Activated CD4-positive, alpha-beta T cell treated with anti-CD3 and anti-CD28 coated beads, Interleukin-2, amount 10 ng/mL, durations not matched to agents 7 days and 5 days (primary cell): ENCODE data around the gene SRSF1. TPM values are rescaled to one million over a fixed set of nuclear protein-coding genes. Genes with fewer than 3 reads are reported as not detected.

Experiments
- CTCF ChIA-PET: fragments of 350-600 bp; sonication (Branson Sonifier 250); formaldehyde crosslinking; loops from one replicate; lab custom pipeline; 2021; ENCODE audit warnings: antibody characterized with exemption; lab: Charles Lee
- POLR2A ChIA-PET: fragments of 350-600 bp; sonication (Branson Sonifier 250); formaldehyde crosslinking; loops from one replicate; lab custom pipeline; 2021; ENCODE audit warnings: antibody characterized with exemption; lab: Charles Lee
- DNase-seq: peaks from one replicate; pipeline ENCODE4 v3.0.0-alpha.2; 2020
- H3K27ac Mint-ChIP-seq: one replicate; pipeline ENCODE4 v1.8.0; 2021; ENCODE audit warnings: mild to moderate bottlenecking, moderate library complexity, mixed read lengths
- H3K27me3 Mint-ChIP-seq: one replicate; pipeline ENCODE4 v1.8.0; 2021; ENCODE audit warnings: mixed read lengths
- H3K36me3 Mint-ChIP-seq: one replicate; pipeline ENCODE4 v1.8.0; 2021; ENCODE audit warnings: low read depth, mixed read lengths
- H3K4me1 Mint-ChIP-seq: one replicate; pipeline ENCODE4 v1.8.0; 2021; ENCODE audit warnings: mixed read lengths
- H3K4me3 Mint-ChIP-seq: one replicate; pipeline ENCODE4 v1.8.0; 2021; ENCODE audit warnings: mild to moderate bottlenecking, moderate library complexity, mixed read lengths
- H3K9me3 Mint-ChIP-seq: one replicate; pipeline ENCODE4 v1.8.0; 2021; ENCODE audit warnings: mixed read lengths
- total RNA-seq, 2 experiments: library from RNA; stranded (reverse); gene quantifications; one replicate each; pipeline ENCODE4 v1.2.3, GENCODE V29; 2021

The SRSF1 gene
- total RNA-seq, 2 experiments from 2014 or later: 363 to 365 TPM

- peaks cover 37% of the 10 kb centered on the region for H3K36me3 Mint-ChIP-seq
- H3K4me3 Mint-ChIP-seq: peak overlapping the region; percentile 3
- no peaks in the 10 kb centered on the region for H3K9me3 Mint-ChIP-seq
- ChIA-PET POLR2A (interaction anchor here (1.8 kb wide), 1 partner anchor 12 kb away, joined by 8 read pairs; the partner anchor contains the start of gene SRSF1), CTCF (interaction anchor here (0.5 to 3.8 kb wide), 6 partner anchors 12 to 1165 kb away, joined by 3 to 15 read pairs (median 4); partner anchors contain the start of genes EPX, MRPS23 and SRSF1)
- DNase-seq: peak; percentile 62
- no peaks in the 10 kb centered on the region for H3K27me3 Mint-ChIP-seq
- H3K27ac Mint-ChIP-seq: no peak overlapping the region
- peaks cover 65% of the 10 kb centered on the region for H3K4me1 Mint-ChIP-seq
These were observed 11.7 kb downstream of the SRSF1 start for GRCh38 chr17:57995076-57995956.

DNA sequence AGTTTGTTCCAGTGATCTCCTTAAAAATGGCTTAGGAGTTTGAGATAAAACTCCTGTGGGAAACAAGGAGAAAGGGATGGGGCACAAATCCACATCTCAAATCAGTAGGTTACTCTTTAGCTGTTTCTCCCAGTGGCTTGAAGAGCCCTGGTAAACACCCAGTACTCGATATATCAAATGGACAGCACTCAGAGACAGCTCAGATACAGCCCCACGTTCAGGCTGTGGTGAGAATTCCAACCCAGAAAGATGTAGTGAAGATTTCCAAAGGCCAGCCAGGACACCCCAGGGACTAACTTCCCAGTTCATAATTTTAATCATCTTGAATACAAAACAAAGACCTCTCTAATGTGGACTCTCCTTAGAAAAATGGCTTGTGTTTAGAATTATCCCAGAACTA, 12.6 kb downstream of the SRSF1 start:
- peaks cover 64% of the 10 kb centered on the region for H3K4me1 Mint-ChIP-seq
- CTCF ChIA-PET: interaction anchor here (1.3 to 3.8 kb wide), 3 partner anchors 12 to 198 kb away, joined by 3 to 15 read pairs (median 3); partner anchors contain the start of genes EPX and SRSF1
- H3K9me3 Mint-ChIP-seq: no peaks in the 10 kb centered on the region
- POLR2A ChIA-PET: no interaction called here
- H3K36me3 Mint-ChIP-seq: peaks cover 32% of the 10 kb centered on the region
- H3K4me3 Mint-ChIP-seq: no peak overlapping the region
- no peaks in the 10 kb centered on the region for H3K27me3 Mint-ChIP-seq
- no peak overlapping the region for H3K27ac Mint-ChIP-seq
- no peak for DNase-seq

- peaks cover 26% of the 10 kb centered on the region for H3K36me3 Mint-ChIP-seq
- peaks cover 66% of the 10 kb centered on the region for H3K4me1 Mint-ChIP-seq
- no peaks in the 10 kb centered on the region for H3K9me3 Mint-ChIP-seq
- CTCF ChIA-PET: interaction anchor here (1.1 to 3.8 kb wide), 4 partner anchors 13 to 198 kb away, joined by 3 to 15 read pairs (median 3); partner anchors contain the start of genes EPX and SRSF1
- H3K27ac Mint-ChIP-seq: peak overlapping the region; percentile 26
- no peak overlapping the region for H3K4me3 Mint-ChIP-seq
- no peak for DNase-seq
- no peaks in the 10 kb centered on the region for H3K27me3 Mint-ChIP-seq
- POLR2A ChIA-PET: interaction anchor here (0.7 to 1.6 kb wide), 2 partner anchors 13 to 42 kb away, joined by 3 to 4 read pairs; partner anchors contain the start of gene SRSF1
These were observed 13.3 kb downstream of the SRSF1 start for GRCh38 chr17:57993471-57994365.

GRCh38 chr17:57991537-57991936, 15.5 kb downstream of the SRSF1 start:
- Mint-ChIP-seq H3K4me1 (peaks cover 64% of the 10 kb centered on the region), H3K36me3 (peaks cover 15% of the 10 kb centered on the region), H3K4me3 (no peak overlapping the region), H3K27ac (no peak overlapping the region), H3K27me3 (no peaks in the 10 kb centered on the region), H3K9me3 (no peaks in the 10 kb centered on the region)
- ChIA-PET POLR2A (no interaction called here), CTCF (interaction anchor here (1.0 to 3.6 kb wide), 2 partner anchors 8 to 11 kb away, joined by 3 to 25 read pairs; no protein-coding TSS in a partner anchor)
- no peak for DNase-seq

DNA sequence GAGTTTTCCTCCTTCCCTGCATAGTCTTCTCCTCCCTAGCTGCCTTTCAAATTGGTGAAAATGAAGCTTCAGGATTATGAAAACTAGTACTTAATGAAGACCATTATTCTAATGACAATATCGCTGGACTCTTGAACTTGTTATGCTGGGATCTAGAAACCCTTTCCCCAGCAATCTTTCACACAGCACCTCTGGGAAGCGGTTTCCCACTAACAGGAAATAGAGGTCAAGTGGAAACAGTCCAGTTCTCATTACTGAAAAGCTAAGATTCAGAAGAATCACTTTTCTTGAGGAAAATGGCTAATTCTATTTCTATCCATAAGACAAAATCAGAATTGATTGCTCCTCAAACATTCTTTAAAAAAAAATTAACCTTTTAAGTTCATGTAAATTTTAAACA, 17.0 kb downstream of the SRSF1 start:
- Mint-ChIP-seq H3K9me3 (no peaks in the 10 kb centered on the region), H3K36me3 (peaks cover 22% of the 10 kb centered on the region), H3K4me3 (peak overlapping the region; percentile 89), H3K27ac (no peak overlapping the region), H3K4me1 (peaks cover 66% of the 10 kb centered on the region), H3K27me3 (no peaks in the 10 kb centered on the region)
- CTCF ChIA-PET: interaction anchor here (0.6 to 3.6 kb wide), 5 partner anchors 10 to 127 kb away, joined by 3 to 25 read pairs (median 3); no protein-coding TSS in a partner anchor
- POLR2A ChIA-PET: no interaction called here
- no peak for DNase-seq

DNA sequence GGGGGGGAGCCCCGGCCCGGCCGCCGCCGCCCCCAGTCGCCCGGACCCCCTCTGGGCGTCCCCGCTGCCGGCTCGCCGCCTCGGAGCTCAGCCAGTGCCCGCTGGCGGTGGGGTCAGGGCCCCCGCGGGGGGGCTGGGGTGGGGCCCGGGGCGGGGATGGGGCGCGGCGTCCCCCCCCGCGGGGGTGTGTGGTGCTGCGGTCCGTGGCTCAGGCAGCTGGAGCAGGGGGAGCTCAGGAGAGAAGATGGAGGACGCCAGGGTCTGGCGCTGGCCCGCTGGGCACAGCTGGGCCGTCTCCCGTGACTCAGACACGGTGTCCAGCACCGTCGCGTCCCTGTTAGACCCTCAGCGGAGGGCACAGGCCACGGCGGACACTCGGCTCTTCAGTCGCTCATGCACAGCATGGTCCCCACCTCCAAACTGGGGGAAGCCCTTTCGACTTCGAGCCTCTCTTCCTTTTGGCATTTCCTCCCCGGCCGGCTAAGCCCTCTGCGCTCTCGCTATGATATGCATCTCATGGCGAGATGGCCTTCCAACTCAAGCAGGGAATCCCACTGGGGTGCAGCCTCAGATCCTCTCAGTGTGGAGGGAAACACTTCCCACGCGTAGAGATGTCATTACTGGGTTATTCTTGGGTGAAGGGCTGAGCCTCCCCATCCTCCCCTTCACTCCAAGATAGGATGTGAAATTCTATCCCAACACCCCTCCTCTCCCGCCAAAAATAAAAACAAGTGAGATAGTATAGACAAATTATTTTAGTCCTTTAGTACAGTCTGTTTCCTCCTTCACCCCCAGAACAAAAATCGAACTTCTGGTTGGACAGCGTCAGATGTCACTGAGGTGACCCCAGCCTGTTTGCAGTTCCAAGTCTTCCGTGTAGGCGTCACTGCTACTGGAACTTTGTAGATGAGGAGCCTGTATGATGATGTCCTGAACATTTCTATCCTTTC, 18.5 kb downstream of the SRSF1 start:
- Mint-ChIP-seq H3K27me3 (no peaks in the 10 kb centered on the region), H3K4me3 (peak overlapping the region; percentile 89)
- CTCF ChIA-PET: interaction anchor here (1.1 to 3.6 kb wide), 5 partner anchors 11 to 134 kb away, joined by 3 to 25 read pairs (median 5); no protein-coding TSS in a partner anchor

GRCh38 chr17:57987581-57988300, 19.3 kb downstream of the SRSF1 start, which contains the start of gene VEZF1:
Gene VEZF1 (minus strand): TSS chr17:57988254. CDS start chr17:57988111, 143 bp downstream.
- POLR2A ChIA-PET: no interaction called here

More for the DNA sequence above, 18.5 kb downstream of the SRSF1 start:
- DNase-seq: peak; percentile 70
- peaks cover 25% of the 10 kb centered on the region for H3K36me3 Mint-ChIP-seq
- H3K9me3 Mint-ChIP-seq: no peaks in the 10 kb centered on the region
- POLR2A ChIA-PET: interaction anchor here (1.4 kb wide), 1 partner anchor 18 kb away, joined by 4 read pairs; the partner anchor contains the start of gene SRSF1
- peaks cover 67% of the 10 kb centered on the region for H3K4me1 Mint-ChIP-seq
- H3K27ac Mint-ChIP-seq: peak overlapping the region; percentile 93

DNA sequence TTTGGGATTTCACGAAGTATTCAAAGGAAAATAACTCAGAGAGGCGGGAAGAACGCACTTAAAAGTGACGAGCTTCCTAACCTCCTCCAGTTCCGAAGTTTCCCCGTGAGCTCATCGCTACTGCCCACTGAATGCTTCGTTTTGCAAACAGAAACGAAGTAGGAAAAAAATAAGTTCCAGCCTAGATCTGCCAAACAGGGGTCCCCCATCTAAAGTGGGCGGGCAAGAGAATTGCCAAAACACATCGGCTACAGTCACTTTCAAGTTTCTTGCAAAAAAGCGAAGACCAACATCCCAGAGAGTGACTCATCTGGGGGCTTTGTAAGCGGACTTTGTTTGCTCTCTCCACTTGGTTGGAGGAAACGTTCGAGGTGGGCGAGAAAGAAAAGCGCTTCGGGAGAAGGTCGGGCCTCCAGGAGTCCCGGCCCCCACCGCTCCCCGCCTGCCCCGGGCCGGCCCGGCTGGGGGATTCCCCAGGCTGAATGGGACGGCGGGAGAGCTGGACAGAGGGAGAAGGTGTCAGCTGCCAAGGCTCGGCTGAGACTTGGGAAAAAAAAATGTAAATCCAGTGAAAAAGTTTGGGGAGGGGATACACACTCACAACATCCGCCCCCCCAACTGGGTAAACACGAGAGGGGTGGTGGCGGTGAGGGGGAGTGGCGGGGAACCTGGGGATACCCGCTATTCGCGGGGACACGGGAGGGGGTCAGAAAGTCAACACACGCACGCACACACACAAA, 20.0 kb downstream of the SRSF1 start:
- H3K36me3 Mint-ChIP-seq: peaks cover 38% of the 10 kb centered on the region
- peak overlapping the region; percentile 90 for H3K4me3 Mint-ChIP-seq
- H3K27ac Mint-ChIP-seq: peak overlapping the region; percentile 90
- peaks cover 74% of the 10 kb centered on the region for H3K4me1 Mint-ChIP-seq
- DNase-seq: peak; percentile 34
- H3K27me3 Mint-ChIP-seq: no peaks in the 10 kb centered on the region
- no peaks in the 10 kb centered on the region for H3K9me3 Mint-ChIP-seq
- POLR2A ChIA-PET: interaction anchor here (0.6 kb wide), 1 partner anchor 21 kb away, joined by 3 read pairs; the partner anchor contains the start of gene SRSF1
- CTCF ChIA-PET: interaction anchor here (0.7 to 2.4 kb wide), 9 partner anchors 12 to 228 kb away, joined by 3 to 11 read pairs (median 4); partner anchors contain the start of genes CUEDC1 and SRSF1

More at GRCh38 chr17:57987581-57988300, 19.3 kb downstream of the SRSF1 start, which contains the start of gene VEZF1:
- Mint-ChIP-seq H3K27me3 (no peaks in the 10 kb centered on the region), H3K4me1 (peaks cover 71% of the 10 kb centered on the region), H3K9me3 (no peaks in the 10 kb centered on the region), H3K27ac (peak within 1 kb of the TSS; percentile 93), H3K36me3 (peaks cover 31% of the 10 kb centered on the region), H3K4me3 (peak within 1 kb of the TSS; percentile 90)
- CTCF ChIA-PET: interaction anchor here (1.9 to 3.6 kb wide), 3 partner anchors 12 to 133 kb away, joined by 4 to 25 read pairs (median 6); no protein-coding TSS in a partner anchor
- DNase-seq: peak; percentile 83

DNA sequence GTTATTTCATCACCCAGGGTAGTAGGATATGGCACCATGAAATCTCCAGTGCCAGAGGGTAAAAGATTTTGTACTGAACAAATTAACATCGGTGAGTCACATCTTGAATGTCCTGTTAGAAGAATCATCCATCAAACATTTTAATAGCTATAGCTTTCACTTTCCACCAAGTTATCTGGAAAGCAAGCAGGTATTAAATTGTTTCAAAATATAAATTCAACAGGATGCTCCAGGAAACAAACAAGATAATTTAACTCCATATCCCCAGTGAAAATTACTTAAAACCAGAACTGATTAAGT, 21.4 kb downstream of the SRSF1 start:
- Mint-ChIP-seq H3K4me1 (peaks cover 74% of the 10 kb centered on the region), H3K4me3 (peak overlapping the region; percentile 22), H3K36me3 (peaks cover 46% of the 10 kb centered on the region), H3K9me3 (no peaks in the 10 kb centered on the region), H3K27ac (peak overlapping the region; percentile 13), H3K27me3 (no peaks in the 10 kb centered on the region)
- ChIA-PET POLR2A (no interaction called here), CTCF (interaction anchor here (1.1 to 2.4 kb wide), 5 partner anchors 14 to 90 kb away, joined by 3 to 11 read pairs (median 6); partner anchors contain the start of gene SRSF1)
- no peak for DNase-seq
